Heart left ventricle (tissue), 16 donors: ENCODE measurements around the gene AEBP2. TPM values are rescaled to one million over a fixed set of nuclear protein-coding genes. Genes with fewer than 3 reads are reported as not detected.
"Not testable (repeated sequence)": the region's sequence is repeated elsewhere in the genome, so short reads cannot be mapped to it uniquely, and the experiment has no call there.

ENCODE experiments used
- ATAC-seq, 4 donors: fragments of 200-7000 bp; cut with Tn5 transposase; one replicate each; pipeline ENCODE4 v1.9.1; 2020 to 2022; ENCODE audit warnings: moderate library complexity in 4 of 4, mild to moderate bottlenecking in 3 of 4, moderate number of reproducible peaks in 1 of 4
- DNase-seq, 5 donors: peaks; one replicate each; pipeline ENCODE4 v3.0.0-alpha.2; 2020
- H3K27ac ChIP-seq, 12 donors: fragments of 200-600 bp; sonication (generic) in 4 of 12; one replicate each; pipeline versions ENCODE4 v1.5.0 to v1.8.0; 2016 to 2022; ENCODE audit warnings: mild to moderate bottlenecking in 2 of 12
- H3K27me3 ChIP-seq, 9 donors: fragments of 200-600 bp; sonication (generic) in 2 of 9; one replicate each; pipeline versions ENCODE4 v1.5.1 to v1.8.0; 2016 to 2022; ENCODE audit warnings: mild to moderate bottlenecking in 3 of 9
- H3K36me3 ChIP-seq, 9 donors: fragments of 200-600 bp; sonication (generic) in 2 of 9; one replicate each; pipeline versions ENCODE4 v1.5.0 to v1.8.0; 2018 to 2022; ENCODE audit warnings: mild to moderate bottlenecking in 2 of 9
- H3K4me1 ChIP-seq, 12 donors: fragments of 200-600 bp; sonication (generic) in 4 of 12; one replicate each; pipeline versions ENCODE4 v1.5.0 to v1.8.0; 2016 to 2022; ENCODE audit warnings: mild to moderate bottlenecking in 3 of 12
- H3K4me3 ChIP-seq, 12 donors: fragments of 200-600 bp; sonication (generic) in 4 of 12; one replicate each; pipeline versions ENCODE4 v1.5.0 to v1.8.0; 2017 to 2022; ENCODE audit warnings: mild to moderate bottlenecking in 9 of 12, moderate library complexity in 4 of 12
- H3K9me3 ChIP-seq, 12 donors: fragments of 200-600 bp; sonication (generic) in 4 of 12; one replicate each; pipeline versions ENCODE4 v1.5.0 to v1.8.0; 2016 to 2022; ENCODE audit warnings: mild to moderate bottlenecking in 1 of 12
- CTCF ChIP-seq, 12 donors: fragments of 200-600 bp; sonication (generic) in 4 of 12; IDR thresholded peaks; one replicate each; pipeline versions ENCODE4 v1.5.0 to v1.8.0; 2018 to 2022; ENCODE audit warnings: antibody characterized with exemption in 12 of 12, mild to moderate bottlenecking in 5 of 12
- POLR2A ChIP-seq, 2 donors: fragments of 450-650 bp; IDR thresholded peaks; one replicate each; pipeline ENCODE4 v1.6.1; 2017; ENCODE audit warnings: antibody characterized with exemption in 2 of 2, mild to moderate bottlenecking in 2 of 2, moderate library complexity in 2 of 2
- WGBS, 4 donors: extraction: QIAGEN DNeasy Blood & Tissue Kit in 2 of 4; methylation state at CpG; one replicate each; pipeline versions ENCODE4 v1.1.5 to v1.1.7; 2013 to 2018; 5-methylcytosine and 5-hydroxymethylcytosine counted together
- intact Hi-C, 10 donors: fragments of 100-400 bp; cut with DNase I; formaldehyde crosslinking; loops; one replicate each; pipeline versions ENCODE4 v1.11.1 to v1.14.2; 2022
- polyA plus RNA-seq, 2 donors: library from polyadenylated mRNA; stranded (reverse); fragments of 200-250 nt; gene quantifications; one replicate each; pipeline ENCODE4 v1.2.3, GENCODE V29; 2013
- total RNA-seq, 9 donors: library from RNA; depleted of rRNA in 2 of 9; stranded (reverse); fragments of >200 nt in 2 of 9; fragmentation: NEBNext Ultra II Directional in 3 of 9; extraction: Animal tissue kit (Norgen Biotek cat#: 25700) in 3 of 9; gene quantifications; one replicate each; pipeline versions ENCODE4 v1.1.0 to v1.2.4, GENCODE V29; 2016 to 2023
- donor health status: ischemic (EF 13 %, LVEDD 7.1; RV severe dilation, severe dysfunction).
- donor health status: healthy with polysubstance abuse.
- donor health status: DM: no; HTN: yes; CAD: no.
- donor health status: DM: no; HTN: no; CAD: no.
- donor health status: ischemic (EF 25% LVEDD 6.9; RV normal size, moderate dysfunction).
- donor health status: ischemic (EF 25% LVEDD 5.7; RV mildly dilated, moderate dysfunction).
- donor health status: healthy.
- donor health status: DM: yes; HTN: yes; CAD: no.
- donor health status: ischemic (EF 35%, LVEDD 5.7; RV mildly dilated, moderate dysfunction).
- donor health status: nonischemic (EF 11% LVEDD 7.7; RV severe dilation, severe dysfunction).
- donor health status: DM: yes; HTN: yes; CAD: no.
- donor health status: PGD.
- donor health status: ischemic (EF 29% LVEDD 5.4; RV normal size, mild dysfunction).
- donor health status: nonischemic (EF 23%, LVEDD 6.1; RV moderate dilation, normal function).

AEBP2 gene
- total and polyA plus RNA-seq, 11 donors: 7.6 to 36.5 (median 22.1) TPM

- H3K4me3 ChIP-seq: peak overlapping the region in 1 of 12 donors; percentile 0
- H3K36me3 ChIP-seq: no peaks in the 10 kb centered on the region
- ATAC-seq: no peak
- intact Hi-C loops: no loop called here
- 46 to 51% (median 48%) methylated on average over 7 of the region's 7 CpGs for WGBS, 4 donors
- H3K9me3 ChIP-seq: no peaks in the 10 kb centered on the region
- no peak for DNase-seq
- H3K4me1 ChIP-seq: peaks cover 0 to 43% (median 17%) of the 10 kb centered on the region in 12 donors
- no peaks in the 10 kb centered on the region for H3K27me3 ChIP-seq
- no peak for TF ChIP-seq POLR2A (IDR thresholded peaks at IDR 0.05)
- TF ChIP-seq CTCF (IDR thresholded peaks at IDR 0.05): no peak
- H3K27ac ChIP-seq: peak overlapping the region in 10 of 12 donors; percentile 11 to 67 (median 50)
These were observed 28.6 kb upstream of the AEBP2 start for GRCh38 chr12:19410629-19411185.

GRCh38 chr12:19411234-19412204 is 27.8 kb upstream of the AEBP2 start:
- H3K9me3 ChIP-seq: no peaks in the 10 kb centered on the region
- 76 to 84% (median 76%) methylated on average over 10 of the region's 10 CpGs for WGBS, 4 donors
- no peaks in the 10 kb centered on the region for H3K27me3 ChIP-seq
- peak in 3 of 4 donors; percentile 24 to 77 (median 56) for ATAC-seq
- no peaks in the 10 kb centered on the region for H3K36me3 ChIP-seq
- H3K4me1 ChIP-seq: peaks cover 0 to 43% (median 17%) of the 10 kb centered on the region in 12 donors
- TF ChIP-seq POLR2A (IDR thresholded peaks at IDR 0.05) (no peak), CTCF (IDR thresholded peaks at IDR 0.05) (no peak)
- DNase-seq: no peak
- H3K4me3 ChIP-seq: no peak overlapping the region
- peak overlapping the region in 10 of 12 donors; percentile 11 to 67 (median 50) for H3K27ac ChIP-seq
- intact Hi-C loops: loop anchor here in 1 of 10 donors (2.0 kb wide), 1 partner anchor 27 kb away; the partner anchor contains the start of gene AEBP2

GRCh38 chr12:19412844-19413243 is 26.4 kb upstream of the AEBP2 start:
- peak in 2 of 5 donors; percentile 24 to 26 for DNase-seq
- peak in 1 of 4 donors; percentile 33 for ATAC-seq
- Histone ChIP-seq H3K27me3 (no peaks in the 10 kb centered on the region), H3K4me3 (peak overlapping the region in 8 of 12 donors; percentile 5 to 39 (median 31)), H3K9me3 (no peaks in the 10 kb centered on the region), H3K36me3 (no peaks in the 10 kb centered on the region), H3K27ac (peak overlapping the region; percentile 6 to 76 (median 54)), H3K4me1 (peaks cover 0 to 43% (median 17%) of the 10 kb centered on the region in 12 donors)
- intact Hi-C loops: loop anchor here in 1 of 10 donors (2.0 kb wide), 1 partner anchor 26 kb away; the partner anchor contains the start of gene AEBP2
- WGBS, 4 donors: 36 to 80% (median 63%) methylated on average over 19 to 23 of the region's 23 CpGs
- TF ChIP-seq CTCF (IDR thresholded peaks at IDR 0.05): no peak
- no peak for TF ChIP-seq POLR2A (IDR thresholded peaks at IDR 0.05)

GRCh38 chr12:19413582-19413981 is 25.7 kb upstream of the AEBP2 start:
- not testable (repeated sequence) for H3K36me3 ChIP-seq, H3K27me3 ChIP-seq, H3K9me3 ChIP-seq, DNase-seq, ATAC-seq, H3K4me3 ChIP-seq
- intact Hi-C loops: loop anchor here in 1 of 10 donors (2.0 kb wide), 1 partner anchor 25 kb away; the partner anchor contains the start of gene AEBP2
- Histone ChIP-seq H3K27ac (peak overlapping the region in 5 of 12 donors; percentile 31 to 76 (median 39)), H3K4me1 (peaks cover 0 to 42% (median 17%) of the 10 kb centered on the region in 12 donors)
- 90 to 98% (median 97%) methylated on average over 5 of the region's 5 CpGs for WGBS, 4 donors
